ENCODE results near the gene DPP6.
"Not testable (repeated sequence)": the region's sequence is repeated elsewhere in the genome, so short reads cannot be mapped to it uniquely, and the experiment has no call there.

DPP6 gene

DNA sequence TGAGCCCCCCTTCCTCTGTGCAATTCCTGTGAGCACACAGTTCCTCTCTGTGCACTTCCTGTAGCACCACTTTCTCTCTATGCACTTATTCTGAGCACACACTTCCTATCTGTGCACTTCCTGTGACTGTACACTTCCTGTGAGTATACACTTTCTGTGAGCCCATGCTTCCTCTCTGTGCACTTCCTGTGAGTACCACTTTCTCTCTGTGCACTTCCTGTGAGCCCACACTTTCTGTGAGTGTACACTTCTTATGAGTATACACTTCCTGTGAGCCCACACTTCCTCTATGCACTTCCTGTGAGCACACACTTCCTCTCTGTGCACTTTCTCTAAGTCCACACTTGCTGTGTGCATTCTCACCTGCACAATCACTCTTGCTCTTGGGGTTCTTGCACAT is 83.4 kb downstream of the DPP6 start:
- H3K4me3 ChIP-seq (ENCODE audit: low read length): not testable (repeated sequence)
- peak; percentile 51 for DNase-seq (ENCODE audit: low read depth, low spot score)

DNA sequence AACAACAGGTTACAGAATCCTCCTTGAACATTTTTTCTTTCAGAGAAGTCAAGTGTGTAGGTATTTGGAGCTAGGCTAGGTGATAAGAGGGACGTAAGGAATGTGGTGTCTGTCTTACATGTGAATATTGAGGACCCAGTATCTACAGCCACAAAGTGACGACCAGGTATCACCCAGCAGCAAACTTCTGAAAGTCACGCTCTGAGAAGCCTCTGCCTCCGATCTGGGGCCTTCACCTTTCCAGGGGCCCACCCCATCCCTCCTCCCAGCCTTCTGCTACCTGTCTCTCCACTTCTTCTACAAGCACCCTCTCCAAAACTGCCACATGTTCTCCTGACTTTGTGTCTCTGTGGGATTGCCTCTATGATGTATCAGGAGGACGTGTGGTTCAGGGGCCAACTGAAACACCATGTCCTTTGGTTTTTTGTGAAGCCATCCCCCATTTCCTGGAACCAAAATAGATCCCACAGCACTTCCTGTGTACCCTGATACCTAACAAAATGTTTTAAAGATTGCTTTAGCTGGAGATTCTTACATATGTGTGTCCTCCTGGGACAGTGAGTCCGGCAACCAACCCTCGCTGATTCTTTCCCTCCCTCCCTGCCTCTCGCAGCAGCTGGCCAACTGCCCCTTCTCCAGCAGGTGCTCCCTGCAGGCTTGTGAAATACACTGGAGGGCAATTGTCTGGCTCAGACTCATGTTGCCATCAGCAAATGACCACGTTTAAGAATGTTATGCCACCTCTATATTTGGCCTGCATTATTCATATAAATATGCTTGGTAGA is 93.9 kb downstream of the DPP6 start:
- not testable (repeated sequence) for H3K4me3 ChIP-seq (ENCODE audit: low read length); DNase-seq (ENCODE audit: low read depth, low spot score)

DNA sequence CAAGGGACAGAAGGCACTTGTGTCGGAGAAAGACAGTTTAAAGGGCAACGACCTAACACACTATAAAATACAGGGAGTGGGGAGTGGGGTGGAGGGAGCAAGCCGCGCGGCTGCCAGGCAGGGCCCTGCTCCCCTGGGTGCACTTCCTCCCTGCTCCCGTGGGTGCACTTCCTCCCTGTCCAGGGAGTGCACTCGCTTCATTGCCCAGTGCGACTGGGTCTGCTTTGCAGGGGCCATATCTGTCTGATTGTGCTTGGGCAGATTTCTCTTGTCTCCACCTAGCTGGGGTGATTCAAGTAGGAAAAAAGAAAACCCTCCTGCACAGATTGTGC is 94.5 kb downstream of the DPP6 start:
- not testable (repeated sequence) for H3K4me3 ChIP-seq (ENCODE audit: low read length); DNase-seq (ENCODE audit: low read depth, low spot score)

- DNase-seq (ENCODE audit: low read depth, low spot score); H3K4me3 ChIP-seq (ENCODE audit: low read length): not testable (repeated sequence)
Observed at GRCh38 chr7:154148791-154149516, 96.8 kb downstream of the DPP6 start.

- DNase-seq (ENCODE audit: low read depth, low spot score); H3K4me3 ChIP-seq (ENCODE audit: low read length): not testable (repeated sequence)
Observed at GRCh38 chr7:154150656-154151055, 98.5 kb downstream of the DPP6 start.

DNA sequence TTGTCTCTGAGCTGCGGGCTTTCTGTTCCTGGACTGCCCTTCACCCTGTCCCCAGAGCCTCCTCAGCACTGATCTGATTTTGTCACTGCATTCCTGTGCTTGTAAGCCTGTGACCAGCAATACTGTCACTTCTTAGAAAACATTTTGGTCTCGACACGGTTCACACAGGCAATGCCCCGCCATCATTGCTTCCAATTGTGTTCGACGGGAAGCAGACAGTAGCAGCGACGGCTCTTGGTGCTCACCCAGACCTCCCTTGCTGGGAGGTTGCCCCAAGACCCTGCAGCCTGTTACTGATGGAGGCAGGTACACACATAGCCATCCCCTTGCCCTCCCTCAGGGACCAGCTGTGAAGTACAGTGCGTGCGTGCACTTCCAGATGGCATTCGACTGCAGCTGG is 99.1 kb downstream of the DPP6 start:
- not testable (repeated sequence) for H3K4me3 ChIP-seq (ENCODE audit: low read length); DNase-seq (ENCODE audit: low read depth, low spot score)

DNA sequence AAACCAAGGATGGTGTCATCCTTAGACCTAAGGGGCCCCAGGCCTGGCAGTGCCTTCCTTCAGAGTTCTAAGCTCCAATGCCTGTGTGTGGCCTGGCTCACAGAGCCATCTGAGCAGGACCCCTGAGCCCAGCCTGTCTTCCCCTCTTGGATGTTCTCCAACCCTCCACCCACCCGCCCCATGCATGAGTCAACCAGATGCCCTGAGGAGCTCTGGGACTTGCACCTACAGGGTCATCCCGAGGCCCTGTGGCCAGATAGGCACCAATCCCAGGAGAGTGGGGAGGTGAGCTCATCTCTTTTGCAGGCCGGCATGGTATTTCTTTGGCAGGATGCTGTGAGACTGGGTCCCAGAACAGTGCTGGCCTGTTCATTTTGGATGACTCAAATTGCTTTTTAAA is 103.7 kb downstream of the DPP6 start:
- H3K4me3 ChIP-seq (ENCODE audit: low read length); DNase-seq (ENCODE audit: low read depth, low spot score): not testable (repeated sequence)

GRCh38 chr7:154162921-154163320 is 110.7 kb downstream of the DPP6 start:
- H3K4me3 ChIP-seq (ENCODE audit: low read length); DNase-seq (ENCODE audit: low read depth, low spot score): not testable (repeated sequence)

GRCh38 chr7:154163642-154164041 is 111.4 kb downstream of the DPP6 start:
- H3K4me3 ChIP-seq (ENCODE audit: low read length); DNase-seq (ENCODE audit: low read depth, low spot score): not testable (repeated sequence)

GRCh38 chr7:154167051-154167450 is 114.9 kb downstream of the DPP6 start:
- no peak for DNase-seq (ENCODE audit: low read depth, low spot score)
- no peak overlapping the region for H3K4me3 ChIP-seq (ENCODE audit: low read length)

DNA sequence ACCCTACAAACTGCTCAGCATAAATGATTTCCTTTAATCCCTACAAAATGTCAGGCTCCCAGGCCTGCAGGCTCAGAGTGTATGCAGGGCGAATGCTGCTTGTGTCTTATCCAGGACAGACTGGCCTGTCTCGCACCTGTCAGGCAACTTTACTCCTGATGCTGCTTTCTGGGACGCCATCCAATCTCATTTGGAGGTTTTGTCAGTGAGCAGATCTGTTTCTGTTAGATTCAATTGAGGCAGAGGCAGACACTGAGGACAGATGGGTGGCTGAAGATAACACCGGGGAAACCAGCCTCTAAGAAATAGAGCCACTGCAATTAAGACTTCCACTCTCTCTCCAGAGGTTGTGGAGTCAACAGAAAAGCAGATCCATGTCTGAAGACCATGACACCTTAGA is 115.6 kb downstream of the DPP6 start:
- peak; percentile 37 for DNase-seq (ENCODE audit: low read depth, low spot score)
- H3K4me3 ChIP-seq (ENCODE audit: low read length): no peak overlapping the region

GRCh38 chr7:154171422-154171821 is 119.2 kb downstream of the DPP6 start:
- H3K4me3 ChIP-seq (ENCODE audit: low read length): no peak overlapping the region
- DNase-seq (ENCODE audit: low read depth, low spot score): no peak

DNA sequence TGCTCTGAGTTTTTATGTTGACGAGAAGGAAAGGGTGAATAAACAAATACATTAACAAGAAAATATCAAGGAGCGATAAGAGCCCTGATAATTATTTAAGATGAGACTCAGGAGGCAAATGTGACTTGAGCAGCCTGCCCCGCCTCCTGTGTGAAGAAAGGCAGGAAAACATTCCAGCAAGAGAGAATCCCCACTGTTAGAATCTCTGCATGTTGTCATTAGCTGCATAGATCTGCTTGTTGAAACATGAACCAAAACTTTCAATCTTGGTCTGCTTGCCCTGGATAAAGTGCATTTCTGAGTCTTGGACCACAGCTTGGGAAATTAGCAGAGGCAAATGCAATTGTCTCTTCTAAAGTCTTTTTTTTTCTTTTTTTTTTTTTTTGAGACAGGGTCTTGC is 120.0 kb downstream of the DPP6 start:
- H3K4me3 ChIP-seq (ENCODE audit: low read length): no peak overlapping the region
- DNase-seq (ENCODE audit: low read depth, low spot score): no peak

- H3K4me3 ChIP-seq (ENCODE audit: low read length): no peak overlapping the region
- no peak for DNase-seq (ENCODE audit: low read depth, low spot score)
Observed at GRCh38 chr7:154177584-154177983, 125.4 kb downstream of the DPP6 start.

- H3K4me3 ChIP-seq (ENCODE audit: low read length): no peak overlapping the region
- DNase-seq (ENCODE audit: low read depth, low spot score): no peak
Observed at GRCh38 chr7:154178895-154179294, 126.7 kb downstream of the DPP6 start.

- H3K4me3 ChIP-seq (ENCODE audit: low read length): no peak overlapping the region
- DNase-seq (ENCODE audit: low read depth, low spot score): no peak
Observed at GRCh38 chr7:154183482-154183881, 131.3 kb downstream of the DPP6 start.

- no peak for DNase-seq (ENCODE audit: low read depth, low spot score)
- H3K4me3 ChIP-seq (ENCODE audit: low read length): no peak overlapping the region
Observed at GRCh38 chr7:154183946-154184345, 131.7 kb downstream of the DPP6 start.

DNA sequence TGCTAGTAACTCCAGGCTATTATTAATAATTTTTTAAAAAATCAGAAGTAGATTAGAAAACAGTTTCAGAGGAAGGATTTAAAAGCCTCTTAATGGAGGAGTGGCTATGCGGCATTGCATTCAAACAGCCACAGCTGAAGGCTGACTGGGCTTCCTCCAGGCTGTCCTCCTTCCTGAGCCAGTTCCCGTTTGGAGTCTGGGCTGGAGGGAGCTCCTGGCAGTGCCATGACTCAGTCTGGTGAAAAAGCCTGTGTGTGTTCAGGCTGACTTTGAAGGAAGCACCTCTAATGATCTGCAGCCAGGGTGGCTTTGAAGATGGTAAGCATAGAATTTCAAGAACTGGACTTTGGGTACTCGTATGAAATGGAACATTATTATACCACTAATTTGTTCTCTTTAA is 134.6 kb downstream of the DPP6 start:
- DNase-seq (ENCODE audit: low read depth, low spot score): no peak
- no peak overlapping the region for H3K4me3 ChIP-seq (ENCODE audit: low read length)

GRCh38 chr7:154188330-154188729 is 136.1 kb downstream of the DPP6 start:
- no peak for DNase-seq (ENCODE audit: low read depth, low spot score)
- no peak overlapping the region for H3K4me3 ChIP-seq (ENCODE audit: low read length)

- no peak overlapping the region for H3K4me3 ChIP-seq (ENCODE audit: low read length)
- no peak for DNase-seq (ENCODE audit: low read depth, low spot score)
Observed at GRCh38 chr7:154195266-154195665, 143.1 kb downstream of the DPP6 start.

GRCh38 chr7:154198481-154198880 is 146.3 kb downstream of the DPP6 start:
- no peak for DNase-seq (ENCODE audit: low read depth, low spot score)
- H3K4me3 ChIP-seq (ENCODE audit: low read length): no peak overlapping the region

Data from Jurkat, Clone E6-1 (cell line).